NAMALWA (cell line): Measurements from ENCODE around the gene GRK5.
"Not testable (repeated sequence)": the region's sequence is repeated elsewhere in the genome, so short reads cannot be mapped to it uniquely, and the experiment has no call there.

Experiments
- DNase-seq: peaks from one replicate; pipeline ENCODE4 v3.0.0-alpha.2; 2015; ENCODE audit warnings: low spot score

Gene GRK5

GRCh38 chr10:119250641-119251314 lies 43.4 kb downstream of the GRK5 start:
- no peak for DNase-seq

GRCh38 chr10:119251315-119251708 lies 43.9 kb downstream of the GRK5 start:
- DNase-seq = no peak

DNA sequence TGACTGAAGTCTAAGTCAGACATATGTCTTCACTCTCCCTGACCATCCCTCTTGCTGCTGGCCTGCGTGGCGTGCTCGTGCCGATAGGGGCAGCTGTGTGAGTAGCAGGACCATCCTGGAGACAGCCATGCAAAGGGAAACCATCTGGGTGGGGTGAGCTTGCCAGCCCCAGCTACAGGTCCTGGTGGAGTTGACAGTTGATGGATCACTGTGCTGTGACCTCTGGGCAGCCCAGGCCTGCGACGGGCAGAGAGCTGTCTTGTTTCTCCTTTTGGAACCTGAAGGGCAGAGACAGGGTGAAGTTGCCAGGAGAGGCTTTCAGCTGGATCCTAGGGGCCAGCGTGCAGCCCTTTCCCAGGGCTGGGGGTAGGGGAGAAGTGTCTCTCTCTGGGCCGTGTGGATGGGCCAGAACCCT lies 44.7 kb downstream of the GRK5 start:
- DNase-seq = no peak

GRCh38 chr10:119252470-119253151 lies 45.2 kb downstream of the GRK5 start:
- no peak for DNase-seq

DNA sequence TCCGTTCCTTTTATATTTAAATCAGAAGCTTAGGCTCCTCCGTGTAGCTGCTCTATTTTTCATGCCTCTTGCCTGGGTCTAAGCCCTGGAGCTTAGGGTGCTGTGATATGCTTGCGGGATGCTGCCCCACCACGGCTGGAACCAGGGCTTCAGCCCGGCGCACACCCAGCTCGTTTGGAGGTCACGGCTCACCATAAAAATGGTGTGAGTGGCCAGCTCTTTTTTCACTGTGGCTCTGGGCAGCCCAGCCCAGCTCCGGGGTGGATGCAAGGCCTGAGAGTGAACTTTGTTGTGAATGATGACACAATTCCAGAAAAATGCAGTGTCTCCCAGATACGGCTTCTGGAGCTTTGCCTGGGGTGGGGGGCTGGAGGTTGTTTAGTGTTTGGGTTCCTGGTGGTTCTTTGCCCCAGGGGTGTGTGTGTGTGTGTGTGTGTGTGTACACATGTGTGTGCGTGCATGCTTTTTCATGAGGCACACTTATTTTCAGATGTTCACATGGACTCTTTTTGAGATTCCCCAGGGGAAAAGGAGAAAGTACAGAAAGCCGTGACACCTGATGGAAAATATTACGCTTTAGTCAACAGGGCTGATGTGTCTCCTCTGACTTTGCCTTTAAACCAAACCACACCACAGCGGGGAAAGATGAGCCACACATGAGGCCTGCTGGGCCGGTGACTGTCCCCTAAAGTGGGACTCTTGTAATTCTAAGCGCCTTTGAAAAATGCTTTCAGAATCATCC lies 46.2 kb downstream of the GRK5 start:
- DNase-seq = no peak

DNA sequence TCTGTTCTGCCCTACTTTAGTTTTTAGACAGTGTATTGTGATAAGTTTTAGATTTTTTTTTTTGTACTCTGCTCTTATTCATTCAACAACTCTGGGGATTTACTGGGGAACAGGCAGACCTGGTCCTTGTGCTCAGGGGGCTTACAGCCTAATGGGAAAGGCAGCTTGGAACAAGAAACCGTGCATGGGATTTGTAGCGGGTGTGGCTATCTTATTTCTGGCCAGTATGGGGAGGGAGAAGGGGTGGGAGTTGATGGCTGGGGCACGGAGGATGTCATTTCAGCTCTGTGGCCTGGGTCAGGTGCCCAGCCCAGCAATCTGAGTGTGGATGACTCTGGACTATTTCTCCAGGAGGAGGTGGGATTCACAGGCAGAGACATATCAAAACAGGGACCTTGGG lies 47.0 kb downstream of the GRK5 start:
- DNase-seq = no peak

DNA sequence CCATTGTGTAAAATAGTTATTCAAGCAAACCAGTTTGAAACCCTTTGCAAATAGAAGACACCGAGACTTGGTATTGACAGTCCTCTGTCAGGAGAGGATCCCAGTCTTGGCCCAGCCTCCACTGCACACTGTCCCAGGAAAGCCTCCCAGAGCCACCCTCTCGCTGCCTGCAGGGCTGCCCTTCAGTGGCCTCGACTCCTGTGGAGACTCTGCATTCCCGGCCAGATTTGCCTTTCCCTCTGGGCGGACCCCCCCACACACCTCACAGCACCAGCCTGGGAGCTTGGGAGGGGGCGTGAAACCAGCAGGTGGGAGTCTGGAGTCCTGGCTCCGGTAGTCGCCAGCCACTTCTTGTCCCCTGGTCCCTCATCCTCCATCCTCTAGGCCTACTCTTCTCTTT lies 48.7 kb downstream of the GRK5 start:
- DNase-seq = no peak

DNA sequence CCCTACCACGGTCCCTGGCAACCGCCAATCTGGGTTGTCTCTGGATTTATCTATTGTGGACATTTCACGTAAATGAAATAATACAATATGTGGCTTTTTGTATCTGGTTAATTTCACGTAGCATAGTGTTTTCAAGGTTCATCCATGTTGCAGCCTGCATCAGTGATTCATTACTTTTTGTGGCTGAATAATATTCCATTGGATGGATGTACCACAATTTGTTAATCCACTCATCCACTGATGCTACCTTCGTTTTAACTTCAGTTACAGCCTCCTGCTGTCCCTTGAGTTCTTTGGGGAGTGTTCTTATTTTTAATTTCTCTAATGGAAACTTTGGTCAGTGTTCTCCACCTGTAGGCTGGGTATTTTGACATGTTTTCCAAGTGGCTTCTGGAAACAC lies 49.5 kb downstream of the GRK5 start:
- no peak for DNase-seq

GRCh38 chr10:119257899-119258419 lies 50.6 kb downstream of the GRK5 start:
- no peak for DNase-seq

- DNase-seq = no peak
Measured at GRCh38 chr10:119259345-119259744, 52.0 kb downstream of the GRK5 start.

- DNase-seq = not testable (repeated sequence)
Measured at GRCh38 chr10:119261016-119261415, 53.6 kb downstream of the GRK5 start.

GRCh38 chr10:119263951-119264617 lies 56.7 kb downstream of the GRK5 start:
- no peak for DNase-seq

DNA sequence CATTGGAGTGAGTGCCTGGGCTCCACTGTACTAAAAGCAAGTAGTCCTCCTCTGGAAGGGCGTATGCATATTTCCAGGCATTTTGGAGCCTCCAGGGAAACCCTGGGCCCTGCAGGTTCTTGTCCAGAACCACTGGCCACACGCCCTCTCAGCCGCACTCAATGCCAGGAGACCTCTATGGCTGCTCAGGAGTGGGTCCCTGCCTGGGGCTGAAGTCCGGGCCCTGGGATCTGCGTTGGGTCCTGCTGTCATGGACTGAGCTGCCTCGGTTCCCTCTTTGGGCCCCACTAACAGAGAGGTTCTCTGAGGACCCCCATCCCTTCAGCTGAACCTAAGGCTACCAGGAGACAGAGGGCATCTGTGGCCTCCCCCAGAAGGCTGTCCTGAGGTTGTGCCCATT lies 58.3 kb downstream of the GRK5 start:
- DNase-seq = no peak

- no peak for DNase-seq
Measured at GRCh38 chr10:119267384-119267783, 60.0 kb downstream of the GRK5 start.

DNA sequence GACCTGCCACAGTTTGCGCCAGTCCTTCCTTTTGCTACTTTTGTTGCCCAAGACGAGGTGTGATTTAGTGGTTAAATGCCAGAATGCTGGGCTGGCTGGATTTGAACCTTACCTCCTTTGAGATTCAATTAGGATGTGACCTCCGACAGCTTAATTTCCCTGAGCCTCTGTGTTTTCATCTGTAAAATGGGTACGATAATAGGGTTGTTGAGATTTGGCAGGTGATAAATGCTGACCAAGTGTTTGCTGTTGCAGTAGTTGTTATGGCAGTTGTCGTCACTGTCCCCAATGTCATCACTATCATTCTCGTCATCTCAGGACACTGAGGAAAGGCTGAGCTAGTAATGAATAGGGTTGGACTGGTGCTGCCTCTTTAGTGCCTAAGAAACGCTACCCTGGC lies 61.1 kb downstream of the GRK5 start:
- no peak for DNase-seq

DNA sequence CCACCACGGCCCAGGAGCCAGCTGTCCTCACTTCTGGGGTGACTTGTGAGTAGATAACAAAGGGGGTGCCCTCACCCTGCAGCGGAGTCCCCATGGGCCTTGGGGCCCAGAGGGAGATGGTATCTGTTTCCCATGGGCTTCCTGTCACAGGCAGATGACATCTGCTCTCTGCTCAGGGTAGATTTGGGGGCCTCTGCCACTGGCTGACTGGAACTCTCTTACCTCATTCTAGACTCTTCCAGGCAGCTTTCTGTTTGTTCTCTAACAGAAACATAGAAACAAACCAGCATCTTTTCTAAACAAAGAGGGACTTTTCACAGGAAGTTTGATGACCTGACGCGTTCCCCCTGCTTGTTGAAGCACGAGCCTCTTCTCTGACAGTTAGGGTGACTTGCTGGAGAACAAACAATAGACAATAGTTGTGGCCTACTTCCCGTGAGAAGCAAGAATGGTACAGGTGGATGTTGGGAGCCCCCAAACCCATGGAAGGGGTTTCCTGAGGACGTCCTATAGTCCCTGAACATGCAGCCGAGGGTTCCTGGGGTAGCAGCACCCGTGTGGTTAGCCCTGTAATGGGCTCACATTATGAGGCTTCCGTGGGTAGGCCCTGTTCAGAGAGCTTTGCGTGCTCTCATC lies 61.6 kb downstream of the GRK5 start:
- peak; percentile 19 for DNase-seq

- no peak for DNase-seq
Measured at GRCh38 chr10:119269737-119270136, 62.4 kb downstream of the GRK5 start.

- DNase-seq = no peak
Measured at GRCh38 chr10:119270762-119271366, 63.5 kb downstream of the GRK5 start.

- DNase-seq = not testable (repeated sequence)
Measured at GRCh38 chr10:119272338-119272734, 65.0 kb downstream of the GRK5 start.

GRCh38 chr10:119272736-119273135 lies 65.4 kb downstream of the GRK5 start:
- no peak for DNase-seq

- DNase-seq = no peak
Measured at GRCh38 chr10:119273413-119273812, 66.0 kb downstream of the GRK5 start.
